KMS-11 (cell line): ENCODE data around the gene DNMT3A.

Experiments
- H2AFZ ChIP-seq: fragments of 200-600 bp; sonication (generic); 2 replicates; pipeline ENCODE4 v1.6.1; 2016; ENCODE audit warnings: antibody characterized with exemption, mixed run types, low read depth
- H3K27ac ChIP-seq: fragments of 200-600 bp; sonication (generic); 2 replicates; pipeline ENCODE4 v1.6.1; 2016; ENCODE audit warnings: mild to moderate bottlenecking, mixed run types
- H3K27me3 ChIP-seq: fragments of 200-600 bp; sonication (generic); 2 replicates; pipeline ENCODE4 v1.6.1; 2017; ENCODE audit warnings: mild to moderate bottlenecking, low read depth, mixed run types, moderate library complexity; ENCODE audit not compliant: insufficient read depth
- H3K36me3 ChIP-seq: fragments of 200-600 bp; sonication (generic); 2 replicates; pipeline ENCODE4 v1.6.1; 2017; ENCODE audit warnings: mild to moderate bottlenecking, mixed run types; ENCODE audit not compliant: insufficient read depth
- H3K4me1 ChIP-seq: fragments of 200-600 bp; sonication (generic); 2 replicates; pipeline ENCODE4 v1.6.1; 2016; ENCODE audit warnings: mild to moderate bottlenecking, low read depth, mixed run types; ENCODE audit not compliant: poor library complexity, severe bottlenecking
- H3K4me2 ChIP-seq: fragments of 200-600 bp; sonication (generic); 2 replicates; pipeline ENCODE4 v1.7.0; 2016; ENCODE audit warnings: mild to moderate bottlenecking, mixed run types
- H3K4me3 ChIP-seq: fragments of 200-600 bp; sonication (generic); IDR thresholded peaks from 2 replicates; pipeline ENCODE4 v1.6.1; 2017; ENCODE audit warnings: low read depth, low read length, mixed read lengths; ENCODE audit not compliant: insufficient read depth
- H3K79me2 ChIP-seq: fragments of 200-600 bp; sonication (generic); 2 replicates; pipeline ENCODE4 v1.6.1; 2016; ENCODE audit warnings: low read depth, mixed run types; ENCODE audit not compliant: insufficient read depth
- H3K9ac ChIP-seq: fragments of 200-600 bp; sonication (generic); 2 replicates; pipeline ENCODE4 v1.6.1; 2016; ENCODE audit warnings: mild to moderate bottlenecking, mixed run types
- H4K20me1 ChIP-seq: fragments of 200-600 bp; sonication (generic); 2 replicates; pipeline ENCODE4 v1.6.1; 2016; ENCODE audit warnings: mild to moderate bottlenecking, mixed run types; ENCODE audit not compliant: insufficient read depth
- TF ChIP-seq, protein P1 (sequence below): fragments of 200-600 bp; sonication (generic); conservative IDR thresholded peaks from 2 replicates; pipeline ENCODE4 v1.6.1; 2017; ENCODE audit warnings: low read depth, mild to moderate bottlenecking, antibody characterized with exemption, low read length, moderate library complexity, mixed read lengths

Gene DNMT3A

DNA sequence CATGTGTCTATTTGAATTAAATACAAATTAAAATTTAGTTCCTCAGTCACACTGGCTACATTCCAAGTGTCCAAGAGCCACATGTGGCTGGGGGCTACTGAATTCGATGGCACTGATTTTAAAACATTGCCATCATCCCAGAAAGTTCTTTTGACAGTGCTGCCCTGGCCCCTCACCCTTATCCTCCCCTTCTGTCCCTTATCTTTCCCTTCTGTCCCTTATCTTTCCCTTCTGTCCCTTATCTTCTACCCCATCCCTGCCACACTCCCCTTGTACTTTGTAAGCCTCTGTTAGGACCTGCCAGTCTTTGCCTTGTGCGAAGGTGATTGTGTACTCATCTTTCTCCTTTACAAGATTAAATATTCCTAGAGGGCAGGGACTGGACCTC, 85.2 kb downstream of the DNMT3A start:
- no peaks in the 10 kb centered on the region for H4K20me1 ChIP-seq
- no peak overlapping the region for H2AFZ ChIP-seq
- H3K9ac ChIP-seq, result no peak overlapping the region
- H3K36me3 ChIP-seq, result no peaks in the 10 kb centered on the region
- TF ChIP-seq, protein P1, sequence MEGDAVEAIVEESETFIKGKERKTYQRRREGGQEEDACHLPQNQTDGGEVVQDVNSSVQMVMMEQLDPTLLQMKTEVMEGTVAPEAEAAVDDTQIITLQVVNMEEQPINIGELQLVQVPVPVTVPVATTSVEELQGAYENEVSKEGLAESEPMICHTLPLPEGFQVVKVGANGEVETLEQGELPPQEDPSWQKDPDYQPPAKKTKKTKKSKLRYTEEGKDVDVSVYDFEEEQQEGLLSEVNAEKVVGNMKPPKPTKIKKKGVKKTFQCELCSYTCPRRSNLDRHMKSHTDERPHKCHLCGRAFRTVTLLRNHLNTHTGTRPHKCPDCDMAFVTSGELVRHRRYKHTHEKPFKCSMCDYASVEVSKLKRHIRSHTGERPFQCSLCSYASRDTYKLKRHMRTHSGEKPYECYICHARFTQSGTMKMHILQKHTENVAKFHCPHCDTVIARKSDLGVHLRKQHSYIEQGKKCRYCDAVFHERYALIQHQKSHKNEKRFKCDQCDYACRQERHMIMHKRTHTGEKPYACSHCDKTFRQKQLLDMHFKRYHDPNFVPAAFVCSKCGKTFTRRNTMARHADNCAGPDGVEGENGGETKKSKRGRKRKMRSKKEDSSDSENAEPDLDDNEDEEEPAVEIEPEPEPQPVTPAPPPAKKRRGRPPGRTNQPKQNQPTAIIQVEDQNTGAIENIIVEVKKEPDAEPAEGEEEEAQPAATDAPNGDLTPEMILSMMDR, result no peak
- no peak overlapping the region for H3K4me2 ChIP-seq
- H3K27me3 ChIP-seq, result no peaks in the 10 kb centered on the region
- no peaks in the 10 kb centered on the region for H3K79me2 ChIP-seq
- no peaks in the 10 kb centered on the region for H3K4me1 ChIP-seq
- no peak overlapping the region for H3K27ac ChIP-seq
- no peak overlapping the region for H3K4me3 ChIP-seq

DNA sequence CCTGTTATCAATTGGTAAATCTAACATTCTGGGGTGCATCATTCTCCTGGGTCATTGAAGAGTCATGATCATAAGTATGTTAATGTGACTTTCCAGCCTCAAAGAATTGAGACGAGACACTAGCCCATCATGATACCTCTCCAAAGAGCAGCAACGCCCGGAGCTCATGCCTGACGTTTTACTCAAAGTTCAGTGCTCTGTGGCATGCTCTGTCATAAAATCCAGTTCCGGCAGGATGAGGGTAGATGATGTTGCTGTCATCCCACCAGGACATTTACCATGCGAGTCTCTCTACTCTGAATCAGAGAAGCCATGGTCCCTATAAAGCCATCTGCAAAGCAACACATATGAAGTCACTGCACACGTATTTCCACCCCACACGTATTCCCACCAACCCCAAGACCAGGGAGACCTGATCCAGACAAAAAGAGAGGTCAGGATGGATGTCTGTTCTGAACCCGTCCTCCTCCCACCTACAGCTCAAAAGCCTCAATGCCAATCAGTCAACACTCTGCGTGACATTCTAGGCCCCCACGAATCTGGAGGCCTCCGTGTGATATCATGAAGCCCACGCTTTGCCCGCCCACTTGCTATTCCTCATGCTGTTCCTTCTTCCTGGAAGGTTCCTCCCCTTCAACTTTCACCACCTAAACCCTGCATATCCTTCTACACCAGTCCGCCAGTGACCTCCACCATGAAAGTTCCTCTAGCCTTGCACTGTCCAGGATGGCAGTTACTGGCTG, 85.8 kb downstream of the DNMT3A start:
- Histone ChIP-seq H3K4me2 (no peak overlapping the region), H3K4me1 (no peaks in the 10 kb centered on the region), H3K27ac (no peak overlapping the region), H3K27me3 (no peaks in the 10 kb centered on the region), H4K20me1 (no peaks in the 10 kb centered on the region), H2AFZ (no peak overlapping the region), H3K36me3 (no peaks in the 10 kb centered on the region), H3K4me3 (no peak overlapping the region), H3K79me2 (no peaks in the 10 kb centered on the region), H3K9ac (no peak overlapping the region)
- TF ChIP-seq, protein P1, result no peak

DNA sequence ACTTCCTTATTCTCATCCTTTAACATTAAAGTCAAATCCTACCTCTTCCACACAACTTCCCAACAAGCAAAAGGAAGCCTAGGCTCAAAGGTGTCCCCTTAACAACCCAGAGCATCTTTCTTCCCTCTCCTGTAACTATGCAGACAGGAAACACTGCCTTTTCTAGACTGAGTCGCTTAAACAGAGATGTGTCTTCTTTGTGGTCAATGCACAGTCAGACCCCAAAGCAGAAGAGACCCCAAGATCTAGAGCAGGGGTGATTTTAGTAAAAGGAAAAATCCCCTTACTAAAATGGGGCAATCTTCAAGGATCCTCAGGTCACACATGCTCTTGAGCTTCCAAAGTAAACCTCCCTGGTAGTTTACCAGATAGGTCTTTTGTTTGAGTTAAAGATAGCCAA, 86.8 kb downstream of the DNMT3A start:
- no peaks in the 10 kb centered on the region for H3K79me2 ChIP-seq
- H3K4me3 ChIP-seq, result no peak overlapping the region
- H2AFZ ChIP-seq, result no peak overlapping the region
- no peaks in the 10 kb centered on the region for H3K36me3 ChIP-seq
- no peaks in the 10 kb centered on the region for H3K4me1 ChIP-seq
- H3K4me2 ChIP-seq, result no peak overlapping the region
- no peaks in the 10 kb centered on the region for H3K27me3 ChIP-seq
- no peaks in the 10 kb centered on the region for H4K20me1 ChIP-seq
- no peak overlapping the region for H3K9ac ChIP-seq
- no peak overlapping the region for H3K27ac ChIP-seq
- TF ChIP-seq, protein P1, result no peak

DNA sequence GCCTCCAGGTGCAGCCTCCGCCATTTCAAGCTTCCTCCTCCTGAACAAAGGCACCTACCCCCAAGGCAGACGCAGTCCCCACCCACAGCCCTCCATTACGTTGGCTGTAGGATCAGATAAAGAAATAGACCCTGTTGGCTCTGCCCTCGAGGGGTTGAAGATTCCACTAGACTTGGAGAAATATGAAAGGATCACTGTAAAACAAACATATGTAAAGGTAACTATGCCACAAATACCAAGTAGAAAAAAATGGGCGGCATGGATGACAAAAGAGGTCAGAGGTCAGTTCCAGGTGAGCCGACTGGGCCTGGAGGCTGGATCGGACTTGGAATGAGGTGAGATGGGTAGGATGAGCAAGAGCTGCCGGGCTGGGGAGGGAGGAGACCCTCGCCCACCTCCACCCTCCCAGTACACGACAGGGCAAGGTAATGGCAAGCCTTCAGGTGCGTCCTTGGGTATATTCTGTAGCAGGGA, 88.5 kb downstream of the DNMT3A start:
- H3K79me2 ChIP-seq, result no peaks in the 10 kb centered on the region
- no peaks in the 10 kb centered on the region for H3K36me3 ChIP-seq
- H3K4me1 ChIP-seq, result no peaks in the 10 kb centered on the region
- TF ChIP-seq, protein P1, result no peak
- no peak overlapping the region for H3K4me3 ChIP-seq
- no peak overlapping the region for H3K9ac ChIP-seq
- H2AFZ ChIP-seq, result no peak overlapping the region
- no peak overlapping the region for H3K4me2 ChIP-seq
- H3K27me3 ChIP-seq, result no peaks in the 10 kb centered on the region
- no peak overlapping the region for H3K27ac ChIP-seq
- no peaks in the 10 kb centered on the region for H4K20me1 ChIP-seq
